GM23338 (cell line): ENCODE measurements around the gene FMN2. TPM values are rescaled to one million over a fixed set of nuclear protein-coding genes. Genes with fewer than 3 reads are reported as not detected.

Experiments
- ATAC-seq: fragments of 200-7000 bp; cut with Tn5 transposase; 3 replicates; pipeline ENCODE4 v1.9.1; 2020
- DNase-seq: peaks from one replicate; pipeline ENCODE4 v3.0.0-alpha.2; 2015; ENCODE audit warnings: low spot score
- H2AFZ ChIP-seq: fragments of 200-600 bp; sonication (generic); 2 replicates; pipeline ENCODE4 v1.8.0; 2016; ENCODE audit warnings: antibody characterized with exemption, mild to moderate bottlenecking, moderate library complexity
- H3F3A ChIP-seq: fragments of 200-600 bp; sonication (generic); replicated peaks from 2 replicates; pipeline ENCODE4 v1.8.0; 2017; ENCODE audit warnings: antibody characterized with exemption, mixed run types, low read depth
- H3K27ac ChIP-seq: fragments of 200-600 bp; sonication (generic); 2 replicates; pipeline ENCODE4 v1.6.1; 2016; ENCODE audit warnings: low read depth
- H3K27me3 ChIP-seq: fragments of 200-600 bp; sonication (generic); 2 replicates; pipeline ENCODE4 v1.8.0; 2016; ENCODE audit warnings: mild to moderate bottlenecking, mixed run types, moderate library complexity; ENCODE audit not compliant: insufficient read depth
- H3K36me3 ChIP-seq: fragments of 200-600 bp; sonication (generic); 2 replicates; pipeline ENCODE4 v1.8.0; 2016; ENCODE audit warnings: mild to moderate bottlenecking; ENCODE audit not compliant: insufficient read depth
- H3K4me1 ChIP-seq: fragments of 200-600 bp; sonication (generic); 2 replicates; pipeline ENCODE4 v1.8.0; 2016; ENCODE audit warnings: mild to moderate bottlenecking, moderate library complexity; ENCODE audit not compliant: insufficient read depth
- H3K4me2 ChIP-seq: fragments of 200-600 bp; sonication (generic); 2 replicates; pipeline ENCODE4 v1.7.1; 2017; ENCODE audit warnings: mixed run types
- H3K4me3 ChIP-seq: fragments of 200-600 bp; sonication (generic); 2 replicates; pipeline ENCODE4 v1.6.1; 2016; ENCODE audit warnings: mixed run types
- H3K79me2 ChIP-seq: fragments of 200-600 bp; sonication (generic); replicated peaks from 2 replicates; pipeline ENCODE4 v1.8.0; 2017; ENCODE audit warnings: mild to moderate bottlenecking; ENCODE audit not compliant: insufficient read depth
- H3K9me2 ChIP-seq: fragments of 200-600 bp; sonication (generic); 2 replicates; pipeline ENCODE4 v1.8.0; 2017; ENCODE audit not compliant: insufficient read depth
- H4K20me1 ChIP-seq: fragments of 200-600 bp; sonication (generic); replicated peaks from 2 replicates; pipeline ENCODE4 v1.8.0; 2017; ENCODE audit warnings: mild to moderate bottlenecking; ENCODE audit not compliant: insufficient read depth
- H3K27ac Mint-ChIP-seq: 2 replicates; pipeline ENCODE4 v1.8.0; 2020; ENCODE audit warnings: inconsistent platforms, mild to moderate bottlenecking, moderate library complexity, mixed read lengths
- H3K27me3 Mint-ChIP-seq: 3 replicates; pipeline ENCODE4 v1.8.0; 2022; ENCODE audit warnings: low read depth, mild to moderate bottlenecking, moderate library complexity, mixed read lengths, inconsistent platforms; ENCODE audit not compliant: insufficient read depth, poor library complexity
- H3K36me3 Mint-ChIP-seq: 3 replicates; pipeline ENCODE4 v1.8.0; 2021; ENCODE audit warnings: low read depth, mild to moderate bottlenecking, inconsistent platforms, moderate library complexity, mixed read lengths
- H3K4me1 Mint-ChIP-seq: 3 replicates; pipeline ENCODE4 v1.8.0; 2020; ENCODE audit warnings: mild to moderate bottlenecking, inconsistent platforms, mixed read lengths
- H3K4me3 Mint-ChIP-seq: 3 replicates; pipeline ENCODE4 v1.8.0; 2021; ENCODE audit warnings: moderate library complexity, mild to moderate bottlenecking, inconsistent platforms, mixed read lengths
- H3K9me3 Mint-ChIP-seq: 3 replicates; pipeline ENCODE4 v1.8.0; 2020; ENCODE audit warnings: moderate library complexity, mild to moderate bottlenecking, inconsistent platforms, mixed read lengths
- CREB1 ChIP-seq: fragments of 250-450 bp; sonication (Bioruptor Pico); IDR thresholded peaks from 2 replicates; pipeline ENCODE4 v1.5.0; 2020; ENCODE audit warnings: low read depth, mild to moderate bottlenecking, moderate library complexity
- EZH2 ChIP-seq: fragments of 200-600 bp; sonication (generic); IDR thresholded peaks from one replicate; pipeline ENCODE4 v1.8.0; 2017; ENCODE audit warnings: antibody characterized with exemption, mild to moderate bottlenecking, low read depth; ENCODE audit not compliant: unreplicated experiment
- EZH2phosphoT487 ChIP-seq: fragments of 200-600 bp; sonication (generic); IDR thresholded peaks from one replicate; pipeline ENCODE4 v1.8.1; 2018; ENCODE audit warnings: antibody characterized with exemption; ENCODE audit not compliant: unreplicated experiment
- JUNB ChIP-seq: IDR thresholded peaks from one replicate; pipeline ENCODE4 v1.6.1; 2016; ENCODE audit warnings: antibody characterized with exemption; ENCODE audit not compliant: unreplicated experiment
- NANOG ChIP-seq: IDR thresholded peaks from 2 replicates; pipeline ENCODE4 v1.6.1; 2016; ENCODE audit warnings: antibody characterized with exemption, borderline replicate concordance
- POLR2AphosphoS5 ChIP-seq: IDR thresholded peaks from 2 replicates; pipeline ENCODE4 v1.6.1; 2016; ENCODE audit warnings: antibody characterized with exemption, low read depth
- STAT1 ChIP-seq: IDR thresholded peaks from one replicate; pipeline ENCODE4 v1.6.1; 2016; ENCODE audit warnings: antibody characterized with exemption; ENCODE audit not compliant: unreplicated experiment
- ZNF331 ChIP-seq: fragments of 250-450 bp; sonication (Bioruptor Pico); IDR thresholded peaks from 2 replicates; pipeline ENCODE4 v1.5.0; 2020; ENCODE audit warnings: low read depth, mild to moderate bottlenecking, moderate library complexity
- ZNF462 ChIP-seq: fragments of 250-450 bp; sonication (Bioruptor Pico); IDR thresholded peaks from 2 replicates; pipeline ENCODE4 v1.5.0; 2020; ENCODE audit warnings: mild to moderate bottlenecking, moderate library complexity
- polyA plus RNA-seq: library from polyadenylated mRNA; unstranded; fragments of >200 nt; fragmentation: Nextera tagmentation; extraction: Ambion mirVana; gene quantifications from 2 replicates; pipeline ENCODE4 v1.2.1, GENCODE V29; 2016
- total RNA-seq: library from RNA; depleted of rRNA; stranded (reverse); fragments of >200 nt; shearing (Covaris generic); gene quantifications from 2 replicates; pipeline ENCODE4 v1.2.3, GENCODE V29; 2014
- TF ChIP-seq, protein P1 (sequence below): IDR thresholded peaks from 2 replicates; pipeline ENCODE4 v1.6.1; 2016; ENCODE audit warnings: antibody characterized with exemption
- TF ChIP-seq, protein P2 (sequence below): IDR thresholded peaks from one replicate; pipeline ENCODE4 v1.6.1; 2018; ENCODE audit warnings: antibody characterized with exemption; ENCODE audit not compliant: unreplicated experiment

FMN2 gene
- total and polyA plus RNA-seq, 2 experiments from 2014 or later, result 1.5 to 2.5 TPM

GRCh38 chr1:240134596-240134995 is 42.9 kb downstream of the FMN2 start (continued):
- no peak for TF ChIP-seq ZNF462
- TF ChIP-seq EZH2, result no peak
- TF ChIP-seq CREB1 (CRISPR knock-in tag), result no peak
- TF ChIP-seq POLR2AphosphoS5, result no peak
- TF ChIP-seq STAT1, result no peak
- TF ChIP-seq, protein P1, sequence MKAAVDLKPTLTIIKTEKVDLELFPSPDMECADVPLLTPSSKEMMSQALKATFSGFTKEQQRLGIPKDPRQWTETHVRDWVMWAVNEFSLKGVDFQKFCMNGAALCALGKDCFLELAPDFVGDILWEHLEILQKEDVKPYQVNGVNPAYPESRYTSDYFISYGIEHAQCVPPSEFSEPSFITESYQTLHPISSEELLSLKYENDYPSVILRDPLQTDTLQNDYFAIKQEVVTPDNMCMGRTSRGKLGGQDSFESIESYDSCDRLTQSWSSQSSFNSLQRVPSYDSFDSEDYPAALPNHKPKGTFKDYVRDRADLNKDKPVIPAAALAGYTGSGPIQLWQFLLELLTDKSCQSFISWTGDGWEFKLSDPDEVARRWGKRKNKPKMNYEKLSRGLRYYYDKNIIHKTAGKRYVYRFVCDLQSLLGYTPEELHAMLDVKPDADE, result no peak
- no peak for TF ChIP-seq JUNB

- DNase-seq, result no peak
- Histone ChIP-seq H3K4me1 (peaks cover 4% of the 10 kb centered on the region), H4K20me1 (no peaks in the 10 kb centered on the region), H3K4me2 (no peak overlapping the region), H3K36me3 (no peaks in the 10 kb centered on the region), H2AFZ (no peak overlapping the region), H3K4me3 (no peak overlapping the region), H3F3A (no peaks in the 10 kb centered on the region), H3K27me3 (no peaks in the 10 kb centered on the region), H3K27ac (no peak overlapping the region), H3K79me2 (no peaks in the 10 kb centered on the region), H3K9me2 (no peaks in the 10 kb centered on the region)
- Mint-ChIP-seq H3K9me3 (no peaks in the 10 kb centered on the region), H3K27ac (no peak overlapping the region), H3K4me1 (peaks cover 24% of the 10 kb centered on the region), H3K27me3 (peaks cover 4% of the 10 kb centered on the region), H3K36me3 (no peaks in the 10 kb centered on the region), H3K4me3 (no peak overlapping the region)
- ATAC-seq, result no peak
- TF ChIP-seq EZH2 (no peak), JUNB (no peak), EZH2phosphoT487 (no peak), ZNF331 (no peak), NANOG (no peak), STAT1 (no peak), POLR2AphosphoS5 (no peak), CREB1 (CRISPR knock-in tag) (no peak)
- TF ChIP-seq, protein P2, sequence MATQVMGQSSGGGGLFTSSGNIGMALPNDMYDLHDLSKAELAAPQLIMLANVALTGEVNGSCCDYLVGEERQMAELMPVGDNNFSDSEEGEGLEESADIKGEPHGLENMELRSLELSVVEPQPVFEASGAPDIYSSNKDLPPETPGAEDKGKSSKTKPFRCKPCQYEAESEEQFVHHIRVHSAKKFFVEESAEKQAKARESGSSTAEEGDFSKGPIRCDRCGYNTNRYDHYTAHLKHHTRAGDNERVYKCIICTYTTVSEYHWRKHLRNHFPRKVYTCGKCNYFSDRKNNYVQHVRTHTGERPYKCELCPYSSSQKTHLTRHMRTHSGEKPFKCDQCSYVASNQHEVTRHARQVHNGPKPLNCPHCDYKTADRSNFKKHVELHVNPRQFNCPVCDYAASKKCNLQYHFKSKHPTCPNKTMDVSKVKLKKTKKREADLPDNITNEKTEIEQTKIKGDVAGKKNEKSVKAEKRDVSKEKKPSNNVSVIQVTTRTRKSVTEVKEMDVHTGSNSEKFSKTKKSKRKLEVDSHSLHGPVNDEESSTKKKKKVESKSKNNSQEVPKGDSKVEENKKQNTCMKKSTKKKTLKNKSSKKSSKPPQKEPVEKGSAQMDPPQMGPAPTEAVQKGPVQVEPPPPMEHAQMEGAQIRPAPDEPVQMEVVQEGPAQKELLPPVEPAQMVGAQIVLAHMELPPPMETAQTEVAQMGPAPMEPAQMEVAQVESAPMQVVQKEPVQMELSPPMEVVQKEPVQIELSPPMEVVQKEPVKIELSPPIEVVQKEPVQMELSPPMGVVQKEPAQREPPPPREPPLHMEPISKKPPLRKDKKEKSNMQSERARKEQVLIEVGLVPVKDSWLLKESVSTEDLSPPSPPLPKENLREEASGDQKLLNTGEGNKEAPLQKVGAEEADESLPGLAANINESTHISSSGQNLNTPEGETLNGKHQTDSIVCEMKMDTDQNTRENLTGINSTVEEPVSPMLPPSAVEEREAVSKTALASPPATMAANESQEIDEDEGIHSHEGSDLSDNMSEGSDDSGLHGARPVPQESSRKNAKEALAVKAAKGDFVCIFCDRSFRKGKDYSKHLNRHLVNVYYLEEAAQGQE, result no peak
Observed at GRCh38 chr1:240136402-240136801, 44.7 kb downstream of the FMN2 start.
